ENCODE measurements around the gene SERGEF. TPM values are rescaled to one million over a fixed set of nuclear protein-coding genes. Genes with fewer than 3 reads are reported as not detected.
A peak's percentile ranks its signal among the peaks of the same experiment; 100 is the strongest.

Gene SERGEF
- total and polyA plus RNA-seq, 11 donors, result 11.6 to 55.0 (median 22.1) TPM

- Histone ChIP-seq H3K27ac (no peak overlapping the region), H3K4me3 (no peak overlapping the region), H3K27me3 (no peaks in the 10 kb centered on the region), H3K9me3 (no peaks in the 10 kb centered on the region), H3K4me1 (no peaks in the 10 kb centered on the region), H3K36me3 (no peaks in the 10 kb centered on the region)
- TF ChIP-seq CTCF (IDR thresholded peaks at IDR 0.05), result peak in 5 of 12 donors; percentile 13 to 47 (median 21)
- TF ChIP-seq POLR2A (IDR thresholded peaks at IDR 0.05), result no peak
- intact Hi-C loops (cut with DNase I), result loop anchor here in 2 of 10 donors (2.0 to 10.0 kb wide), 2 partner anchors 74 to 76 kb away; no protein-coding TSS in a partner anchor
- DNase-seq (no peak), ATAC-seq (peak in 1 of 4 donors; percentile 23)
Measured at GRCh38 chr11:17770917-17771316, 241.9 kb downstream of the SERGEF start.

- DNase-seq (no peak), ATAC-seq (no peak)
- WGBS, 4 donors, result 76 to 90% (median 83%) methylated on average over 6 to 9 of the region's 9 CpGs
- TF ChIP-seq POLR2A (IDR thresholded peaks at IDR 0.05) (no peak), CTCF (IDR thresholded peaks at IDR 0.05) (peak in 1 of 12 donors; percentile 3)
- no peaks in the 10 kb centered on the region for H3K9me3 ChIP-seq
- H3K27me3 ChIP-seq, result no peaks in the 10 kb centered on the region
- no peak overlapping the region for H3K27ac ChIP-seq
- intact Hi-C loops (cut with DNase I), result loop anchor here in 2 of 10 donors (2.0 to 10.0 kb wide), 2 partner anchors 75 to 77 kb away; no protein-coding TSS in a partner anchor
- no peak overlapping the region for H3K4me3 ChIP-seq
- H3K36me3 ChIP-seq, result no peaks in the 10 kb centered on the region
- H3K4me1 ChIP-seq, result no peaks in the 10 kb centered on the region
Measured at GRCh38 chr11:17770048-17770652, 242.7 kb downstream of the SERGEF start.

- Histone ChIP-seq H3K36me3 (no peaks in the 10 kb centered on the region), H3K27me3 (no peaks in the 10 kb centered on the region), H3K9me3 (no peaks in the 10 kb centered on the region), H3K4me3 (no peak overlapping the region), H3K27ac (no peak overlapping the region), H3K4me1 (no peaks in the 10 kb centered on the region)
- TF ChIP-seq POLR2A (IDR thresholded peaks at IDR 0.05) (no peak), CTCF (IDR thresholded peaks at IDR 0.05) (no peak)
- intact Hi-C loops (cut with DNase I), result loop anchor here in 1 of 10 donors (10.0 kb wide), 1 partner anchor 76 kb away; no protein-coding TSS in a partner anchor
- 91 to 100% (median 98%) methylated on average over 1 of the region's 1 CpG for WGBS, 4 donors
- ATAC-seq, result no peak
- DNase-seq, result peak in 1 of 5 donors; percentile 8
Measured at GRCh38 chr11:17769218-17769617, 243.6 kb downstream of the SERGEF start.

GRCh38 chr11:17768547-17768946 is 244.3 kb downstream of the SERGEF start:
- H3K36me3 ChIP-seq, result no peaks in the 10 kb centered on the region
- no peak overlapping the region for H3K27ac ChIP-seq
- no peak for TF ChIP-seq CTCF (IDR thresholded peaks at IDR 0.05)
- TF ChIP-seq POLR2A (IDR thresholded peaks at IDR 0.05), result no peak
- H3K27me3 ChIP-seq, result no peaks in the 10 kb centered on the region
- ATAC-seq (no peak), DNase-seq (peak in 1 of 5 donors; percentile 2)
- intact Hi-C loops (cut with DNase I), result loop anchor here in 1 of 10 donors (10.0 kb wide), 1 partner anchor 76 kb away; no protein-coding TSS in a partner anchor
- 87 to 94% (median 93%) methylated on average over 6 to 7 of the region's 7 CpGs for WGBS, 4 donors
- H3K9me3 ChIP-seq, result no peaks in the 10 kb centered on the region
- no peaks in the 10 kb centered on the region for H3K4me1 ChIP-seq
- no peak overlapping the region for H3K4me3 ChIP-seq

Measured in heart left ventricle (tissue), 16 donors.